GM19023 (cell line): ENCODE data around the gene EXOC4.

Experiments
- ATAC-seq: cut with Tn5 transposase; IDR thresholded peaks from one replicate; pipeline ENCODE4 v1.9.1; 2021; ENCODE audit warnings: mild to moderate bottlenecking, moderate library complexity; ENCODE audit not compliant: unreplicated experiment

Gene EXOC4

GRCh38 chr7:133693281-133693680 lies 440.4 kb downstream of the EXOC4 start:
- ATAC-seq: no peak

DNA sequence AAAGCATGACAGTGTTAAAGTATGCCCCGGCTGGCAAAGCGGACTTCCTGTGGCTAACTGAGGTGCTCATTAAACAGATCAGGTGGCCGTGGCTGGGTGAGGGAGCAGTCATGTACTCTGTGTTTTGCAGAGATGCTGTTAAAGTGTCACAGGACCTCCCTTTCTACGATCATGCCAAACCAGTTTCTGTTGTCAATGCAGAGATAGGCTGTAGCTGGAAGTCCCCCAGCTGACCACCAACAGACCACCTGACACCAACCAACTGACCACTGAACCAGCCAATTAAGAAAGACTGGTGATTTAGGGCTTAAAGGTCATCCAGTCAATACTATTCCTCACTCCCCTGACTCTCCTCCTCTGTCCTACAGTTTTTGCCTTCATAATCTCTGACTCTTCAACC lies 443.2 kb downstream of the EXOC4 start:
- no peak for ATAC-seq

DNA sequence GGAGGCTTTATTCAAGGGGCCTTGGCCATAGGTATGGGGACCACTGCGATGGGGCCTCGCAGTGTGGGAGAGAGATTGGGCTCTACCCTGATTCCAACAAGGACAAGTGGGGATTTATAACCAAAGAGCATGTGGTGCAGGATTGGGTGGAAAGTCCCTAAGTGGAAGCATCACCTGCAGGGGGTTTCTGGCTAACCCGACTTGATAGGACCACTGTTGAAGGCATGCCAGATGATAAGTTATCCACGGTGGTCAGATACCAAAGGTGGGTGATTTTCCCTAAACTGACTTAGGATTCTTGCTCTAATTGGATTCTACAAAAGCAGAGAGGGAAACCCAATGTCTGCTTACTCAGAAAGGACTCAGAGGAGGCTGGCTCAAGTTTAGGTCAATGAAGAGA lies 444.7 kb downstream of the EXOC4 start:
- no peak for ATAC-seq

GRCh38 chr7:133698127-133698526 lies 445.2 kb downstream of the EXOC4 start:
- no peak for ATAC-seq

DNA sequence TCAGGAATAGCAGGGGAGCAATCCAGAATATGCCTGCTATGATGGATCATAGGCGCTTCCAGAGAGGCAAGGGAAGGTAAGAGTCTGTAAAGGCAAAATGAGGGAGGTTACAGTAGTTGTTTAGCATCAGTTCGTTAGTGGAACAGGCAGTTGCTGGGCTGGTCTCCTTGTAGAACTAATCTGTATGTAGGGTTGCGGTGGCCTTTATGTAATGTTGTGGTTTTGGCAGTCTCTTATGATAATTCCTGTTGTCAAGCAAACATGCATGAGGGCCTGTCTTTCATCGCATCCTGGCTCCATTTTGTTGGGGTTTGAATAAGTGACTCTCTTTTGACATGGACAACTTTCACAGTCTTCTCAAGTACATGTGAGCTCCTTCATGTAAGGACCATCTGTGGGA lies 446.5 kb downstream of the EXOC4 start:
- no peak for ATAC-seq

GRCh38 chr7:133702078-133702477 lies 449.2 kb downstream of the EXOC4 start:
- no peak for ATAC-seq

DNA sequence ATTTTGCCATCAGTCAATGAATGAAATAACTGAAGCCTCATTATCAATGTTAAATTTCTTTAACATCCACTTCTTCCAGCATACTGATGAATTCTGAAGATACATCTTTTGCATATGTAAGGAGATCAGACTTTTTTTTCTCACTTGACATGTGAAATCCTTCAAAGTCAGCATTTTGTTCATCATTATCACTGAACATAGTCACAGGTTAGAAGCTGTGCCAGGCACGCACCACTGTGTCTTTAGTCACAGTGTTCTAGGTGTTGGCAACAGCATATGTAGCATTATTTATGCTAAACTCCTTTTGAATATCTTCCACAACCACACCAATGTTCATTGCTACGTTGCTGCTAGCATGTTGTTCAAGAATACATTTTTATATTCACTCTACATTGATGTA lies 450.1 kb downstream of the EXOC4 start:
- no peak for ATAC-seq

DNA sequence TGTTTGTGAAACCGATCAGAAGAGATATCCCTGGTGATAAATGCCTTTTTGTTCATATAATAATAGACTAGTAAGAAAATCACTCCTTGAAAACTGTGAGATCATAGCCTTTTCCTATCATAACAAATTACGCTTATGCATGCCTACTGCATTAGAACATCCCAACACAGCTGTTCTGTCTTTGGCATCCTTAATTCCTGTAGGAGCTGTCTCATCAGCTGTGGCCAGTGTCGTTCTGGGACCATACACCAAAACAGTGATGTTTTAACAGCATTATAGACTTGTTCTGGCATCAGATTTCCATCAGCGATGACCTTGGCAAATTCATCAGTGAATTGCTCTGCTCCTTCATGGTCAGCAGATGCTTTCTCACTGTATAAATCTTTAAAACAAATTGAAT lies 450.7 kb downstream of the EXOC4 start:
- no peak for ATAC-seq

GRCh38 chr7:133704453-133704852 lies 451.6 kb downstream of the EXOC4 start:
- ATAC-seq: no peak

DNA sequence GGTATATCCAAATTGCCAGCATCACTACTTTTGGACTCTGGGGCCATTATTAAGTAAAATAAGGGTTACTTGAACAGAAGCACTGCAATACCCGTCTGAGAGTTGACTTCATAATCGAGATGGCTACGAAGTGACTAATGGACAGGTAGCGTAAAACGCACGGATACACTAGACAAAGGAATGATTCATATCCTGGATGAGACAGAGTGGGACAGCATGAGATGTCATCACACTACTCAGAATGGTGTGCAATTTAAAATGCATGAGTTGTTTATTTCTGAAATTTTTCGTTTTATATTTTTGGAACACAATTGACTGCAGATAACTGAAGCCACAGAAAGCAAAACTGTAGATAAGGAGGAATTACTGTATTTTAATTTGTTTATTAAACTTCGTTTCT lies 452.7 kb downstream of the EXOC4 start:
- no peak for ATAC-seq

- no peak for ATAC-seq
Observed at GRCh38 chr7:133706016-133706415, 453.1 kb downstream of the EXOC4 start.

- ATAC-seq: no peak
Observed at GRCh38 chr7:133709036-133709880, 456.4 kb downstream of the EXOC4 start.

GRCh38 chr7:133712544-133712943 lies 459.7 kb downstream of the EXOC4 start:
- ATAC-seq: no peak

DNA sequence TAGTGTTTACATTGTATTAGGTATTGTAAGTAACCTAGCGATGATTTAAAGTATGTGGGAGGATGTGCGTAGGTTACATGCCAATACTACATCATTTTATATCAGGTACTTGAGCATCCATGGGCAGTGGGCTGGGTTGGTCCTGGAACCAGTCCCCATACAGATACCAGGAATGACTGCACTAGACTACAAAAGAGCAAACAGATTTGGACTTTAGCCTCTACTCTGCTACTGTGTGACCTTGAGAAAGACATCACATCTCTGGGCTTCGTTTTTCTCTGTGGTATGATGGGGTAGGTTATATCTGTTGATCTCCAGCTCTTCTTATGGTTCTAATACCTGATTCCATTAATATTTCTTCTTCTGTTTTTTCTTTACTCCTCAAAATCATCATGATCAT lies 461.8 kb downstream of the EXOC4 start:
- ATAC-seq: no peak

- no peak for ATAC-seq
Observed at GRCh38 chr7:133718131-133718530, 465.3 kb downstream of the EXOC4 start.

DNA sequence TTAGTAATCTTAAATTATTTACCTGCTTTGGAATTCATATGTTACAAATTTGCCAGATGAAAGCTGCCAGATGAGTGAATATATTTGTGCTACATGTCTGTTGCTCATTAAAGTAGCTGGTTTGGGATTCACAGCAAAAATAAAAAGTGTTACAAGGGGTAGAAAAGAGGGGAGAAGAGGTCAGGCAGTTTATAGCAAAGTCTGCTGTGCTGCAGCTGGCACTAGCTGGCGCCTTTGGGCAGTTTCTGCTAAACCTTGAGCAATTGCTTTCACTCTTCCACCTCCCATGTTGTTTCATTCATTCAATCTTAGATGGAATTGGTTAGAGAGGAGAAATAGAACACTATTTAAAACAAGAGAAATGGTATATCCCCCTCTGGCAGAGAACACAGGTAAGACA lies 470.2 kb downstream of the EXOC4 start:
- ATAC-seq: no peak

DNA sequence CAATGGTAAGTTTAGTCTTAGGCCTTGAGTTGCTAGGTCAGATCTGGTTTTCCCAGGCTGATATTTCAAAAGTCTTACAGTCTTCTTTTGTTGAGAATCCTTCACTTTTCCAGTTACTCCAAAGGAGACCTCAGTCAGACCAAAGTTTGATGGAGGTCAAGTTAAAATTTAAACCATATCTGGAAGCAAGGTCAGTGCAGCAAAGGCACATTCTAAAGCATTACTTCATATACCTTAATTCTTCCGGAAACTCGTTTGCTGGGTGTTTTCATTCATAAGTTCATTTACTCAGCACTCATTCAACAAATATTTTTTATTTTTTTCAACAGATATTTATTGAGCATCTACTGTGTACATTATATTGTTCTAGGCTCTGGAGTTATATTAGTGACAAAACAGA lies 471.3 kb downstream of the EXOC4 start:
- ATAC-seq: no peak

DNA sequence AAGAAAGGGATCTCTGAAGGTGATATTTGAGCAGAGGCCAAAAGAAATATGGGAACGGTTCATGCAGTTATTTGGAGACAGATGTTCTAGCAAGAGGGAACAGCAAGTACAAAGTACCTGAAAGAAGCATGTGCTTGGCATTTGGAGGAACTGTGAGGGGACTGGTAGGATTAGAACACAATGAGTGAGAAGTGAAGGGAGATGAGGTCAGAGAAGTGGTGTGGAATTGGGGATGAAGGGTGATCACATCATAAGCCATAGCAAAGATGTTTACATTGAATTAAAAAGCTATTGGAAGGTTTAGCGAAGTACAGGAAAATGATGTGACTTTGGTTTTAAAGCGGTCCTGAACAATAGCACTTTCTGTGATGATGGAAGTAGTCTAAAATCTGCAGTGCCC lies 471.8 kb downstream of the EXOC4 start:
- no peak for ATAC-seq

DNA sequence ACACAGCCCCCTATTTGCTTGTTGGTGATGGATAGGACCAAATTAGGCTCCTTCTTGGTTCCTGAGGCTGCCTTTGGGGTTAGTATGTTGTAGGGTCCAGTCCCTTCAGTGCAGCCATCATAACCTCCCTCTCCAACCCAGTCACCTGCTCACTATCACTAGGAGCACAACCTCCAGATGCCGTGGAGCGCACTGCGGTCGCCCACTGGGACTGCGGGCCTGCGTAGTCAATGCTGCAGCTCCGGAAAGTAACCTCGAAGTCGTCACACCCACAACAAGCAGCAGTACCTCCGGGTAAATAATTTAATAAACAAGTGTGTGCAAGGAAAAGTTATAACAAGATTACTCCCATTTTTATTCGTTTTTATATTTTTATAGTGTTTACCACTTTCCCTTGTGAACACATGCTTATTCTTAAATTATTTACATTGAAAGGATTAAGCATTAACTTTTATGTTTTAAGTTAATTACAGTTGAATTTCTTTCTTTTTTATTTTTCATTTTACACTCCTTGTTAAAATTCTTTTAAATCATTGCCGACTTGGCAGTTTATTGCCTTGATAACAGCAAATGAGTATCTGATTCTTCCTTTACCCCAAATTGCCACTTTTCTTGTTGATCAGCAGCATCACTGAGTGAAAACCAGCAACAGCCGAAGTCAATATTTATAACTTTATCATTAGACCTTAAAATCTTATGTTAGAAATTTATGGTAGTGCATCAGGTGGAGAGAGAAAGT lies 474.8 kb downstream of the EXOC4 start:
- no peak for ATAC-seq

DNA sequence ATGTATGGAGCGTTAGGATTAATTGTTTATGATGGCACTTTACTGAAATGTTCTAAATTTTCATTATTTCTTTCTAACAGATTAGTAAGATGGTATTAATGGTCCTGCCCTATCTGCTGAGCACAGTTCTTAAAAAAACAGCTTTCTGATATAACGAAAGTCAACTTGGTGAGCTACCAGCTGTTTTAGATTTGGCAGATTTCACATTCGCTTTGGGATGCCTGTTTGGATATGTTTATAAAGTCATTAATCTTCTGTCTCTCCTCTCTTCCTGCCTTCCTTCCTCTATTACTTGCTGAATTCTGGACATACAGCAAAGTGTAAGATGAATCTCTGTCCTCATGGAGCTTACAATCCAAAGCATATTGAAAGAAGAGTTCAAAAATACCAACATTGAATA lies 477.5 kb downstream of the EXOC4 start:
- ATAC-seq: no peak

DNA sequence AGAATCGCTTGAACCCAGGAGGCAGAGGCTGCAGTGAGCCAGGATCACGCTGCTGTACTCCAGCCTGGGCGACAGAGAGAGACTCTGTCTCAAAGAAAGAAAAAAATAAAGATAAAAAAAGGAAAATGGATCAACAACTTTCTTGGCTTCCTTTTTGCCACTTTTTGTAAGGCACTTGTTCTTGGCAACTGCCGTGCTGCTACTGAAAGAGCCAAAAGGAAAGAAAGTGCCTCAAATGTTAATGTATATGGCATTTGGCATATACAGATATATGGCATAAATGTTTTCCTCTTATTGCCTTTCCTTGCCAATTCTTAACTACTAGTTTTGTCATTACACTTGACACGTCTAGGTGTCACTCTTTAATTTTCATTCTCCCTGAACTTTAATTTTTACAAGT lies 480.5 kb downstream of the EXOC4 start:
- no peak for ATAC-seq

DNA sequence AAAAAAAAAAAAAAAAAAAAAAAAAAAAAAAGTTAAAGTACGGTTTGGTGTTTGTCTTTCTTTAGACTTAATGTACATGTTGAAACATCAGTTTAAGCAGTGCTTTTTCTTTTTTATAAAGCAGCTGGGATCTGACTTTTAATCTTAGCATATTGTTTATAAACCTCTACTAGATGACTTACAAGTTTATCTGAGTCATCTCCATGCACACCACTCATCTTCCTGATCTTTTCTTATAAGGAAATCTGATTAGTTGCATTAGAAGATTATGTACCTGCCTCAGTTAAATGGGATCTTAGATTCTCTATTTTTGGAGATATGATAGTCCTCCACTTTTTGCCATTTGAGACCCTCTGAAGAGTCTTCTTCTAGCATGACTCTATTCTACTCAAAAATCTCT lies 482.3 kb downstream of the EXOC4 start:
- ATAC-seq: no peak
